ENCODE results near the gene ANXA3.

The ANXA3 gene

DNA sequence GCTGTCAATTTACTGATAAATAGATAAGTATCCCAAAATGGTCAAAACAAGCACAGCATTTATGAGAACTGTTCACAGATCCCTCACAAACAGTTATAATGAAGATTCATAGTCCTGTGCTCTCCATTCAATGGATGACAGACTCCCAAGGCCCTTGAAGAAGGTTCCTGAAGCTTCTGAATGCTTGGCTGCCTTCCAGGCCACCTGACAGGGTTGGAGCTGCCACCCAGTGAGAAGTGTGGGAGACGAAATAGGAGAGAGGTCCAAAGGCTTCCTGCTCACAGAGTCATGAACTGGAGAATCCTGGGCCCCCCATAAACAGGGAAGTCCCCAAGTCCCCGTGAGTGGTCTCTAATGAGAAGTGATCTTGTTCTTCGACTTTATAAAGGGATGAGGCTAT is 26.0 kb upstream of the ANXA3 start:
- Histone ChIP-seq H3K9me3 (ENCODE audit: insufficient read depth, low read depth, low read length) (no peaks in the 10 kb centered on the region), H3K4ac (ENCODE audit: low read depth, low read length) (no peak overlapping the region), H4K91ac (ENCODE audit: low read depth, low read length) (no peak overlapping the region), H2BK12ac (ENCODE audit: low read length) (no peak overlapping the region), H3K4me2 (ENCODE audit: low read length) (no peak overlapping the region), H3K79me1 (ENCODE audit: low read length) (no peaks in the 10 kb centered on the region), H3K27me3 (ENCODE audit: insufficient read depth, low read length) (no peaks in the 10 kb centered on the region), H2BK5ac (ENCODE audit: low read depth, low read length, poor library complexity) (no peak overlapping the region), H4K8ac (ENCODE audit: low read depth, low read length) (no peak overlapping the region), H3K79me2 (ENCODE audit: control insufficient read depth, insufficient read depth, low read length, poor library complexity) (no peaks in the 10 kb centered on the region), H2AK5ac (ENCODE audit: low read length) (no peak overlapping the region), H3K4me3 (ENCODE audit: low read depth, low read length) (no peak overlapping the region), H3K14ac (ENCODE audit: low read length) (no peak overlapping the region), H3K18ac (ENCODE audit: low read length) (no peak overlapping the region), H4K12ac (ENCODE audit: low read depth, low read length) (no peak overlapping the region), H2AFZ (ENCODE audit: insufficient read depth, low read length, poor library complexity) (no peak overlapping the region), H3K9ac (ENCODE audit: low read length) (no peak overlapping the region), H3K36me3 (ENCODE audit: control insufficient read depth in 1 of 2, insufficient read depth in 2 of 2, low read length in 2 of 2) (peaks cover 11 to 39% of the 10 kb centered on the region in 2 experiments), H2BK120ac (ENCODE audit: insufficient read depth, low read length, poor library complexity) (no peak overlapping the region), H3K4me1 (ENCODE audit: control insufficient read depth in 1 of 2, insufficient read depth in 2 of 2, low read length in 2 of 2) (no peaks in the 10 kb centered on the region), H3K27ac (ENCODE audit: low read depth, low read length) (no peak overlapping the region), H3K23ac (ENCODE audit: low read length) (no peak overlapping the region)
- DNase-seq, result no peak
- WGBS (ENCODE audit: extremely low coverage, insufficient coverage, insufficient read length), result no CpG with 5 or more reads among the region's 3 CpGs

DNA sequence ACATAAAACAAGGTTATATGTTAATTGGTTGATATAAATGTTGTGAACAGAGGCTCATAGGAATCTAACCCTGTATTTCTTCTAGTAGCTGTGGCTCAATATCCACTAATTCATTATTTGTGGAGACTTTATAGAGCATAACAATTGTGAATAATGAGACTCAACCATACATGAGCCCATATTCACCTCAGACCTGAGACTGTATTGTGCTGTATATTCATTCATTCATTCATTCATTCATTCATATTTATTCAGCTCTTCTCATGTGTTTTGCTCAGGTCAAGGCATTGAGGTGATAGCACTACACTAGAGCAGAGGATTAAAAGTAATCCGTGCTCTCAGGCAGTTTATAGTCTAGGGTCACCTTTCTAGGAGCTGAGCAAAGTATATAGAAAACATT is 24.5 kb upstream of the ANXA3 start:
- Histone ChIP-seq H4K91ac (ENCODE audit: low read depth, low read length) (no peak overlapping the region), H3K9me3 (ENCODE audit: insufficient read depth, low read depth, low read length) (no peaks in the 10 kb centered on the region), H2BK5ac (ENCODE audit: low read depth, low read length, poor library complexity) (no peak overlapping the region), H3K79me1 (ENCODE audit: low read length) (no peaks in the 10 kb centered on the region), H3K9ac (ENCODE audit: low read length) (no peak overlapping the region), H4K8ac (ENCODE audit: low read depth, low read length) (no peak overlapping the region), H2BK120ac (ENCODE audit: insufficient read depth, low read length, poor library complexity) (no peak overlapping the region), H3K18ac (ENCODE audit: low read length) (no peak overlapping the region), H3K4me3 (ENCODE audit: low read depth, low read length) (no peak overlapping the region), H4K12ac (ENCODE audit: low read depth, low read length) (no peak overlapping the region), H3K23ac (ENCODE audit: low read length) (no peak overlapping the region), H3K14ac (ENCODE audit: low read length) (no peak overlapping the region), H3K27me3 (ENCODE audit: insufficient read depth, low read length) (no peaks in the 10 kb centered on the region), H3K36me3 (ENCODE audit: control insufficient read depth in 1 of 2, insufficient read depth in 2 of 2, low read length in 2 of 2) (peaks cover 11 to 39% of the 10 kb centered on the region in 2 experiments), H2AFZ (ENCODE audit: insufficient read depth, low read length, poor library complexity) (no peak overlapping the region), H3K79me2 (ENCODE audit: control insufficient read depth, insufficient read depth, low read length, poor library complexity) (no peaks in the 10 kb centered on the region), H3K4me1 (ENCODE audit: control insufficient read depth in 1 of 2, insufficient read depth in 2 of 2, low read length in 2 of 2) (peaks cover 0 to 2% of the 10 kb centered on the region in 2 experiments), H3K27ac (ENCODE audit: low read depth, low read length) (no peak overlapping the region), H2AK5ac (ENCODE audit: low read length) (no peak overlapping the region), H2BK12ac (ENCODE audit: low read length) (no peak overlapping the region), H3K4me2 (ENCODE audit: low read length) (no peak overlapping the region), H3K4ac (ENCODE audit: low read depth, low read length) (no peak overlapping the region)
- no CpG with 5 or more reads among the region's 1 CpG for WGBS (ENCODE audit: extremely low coverage, insufficient coverage, insufficient read length)
- DNase-seq, result no peak

DNA sequence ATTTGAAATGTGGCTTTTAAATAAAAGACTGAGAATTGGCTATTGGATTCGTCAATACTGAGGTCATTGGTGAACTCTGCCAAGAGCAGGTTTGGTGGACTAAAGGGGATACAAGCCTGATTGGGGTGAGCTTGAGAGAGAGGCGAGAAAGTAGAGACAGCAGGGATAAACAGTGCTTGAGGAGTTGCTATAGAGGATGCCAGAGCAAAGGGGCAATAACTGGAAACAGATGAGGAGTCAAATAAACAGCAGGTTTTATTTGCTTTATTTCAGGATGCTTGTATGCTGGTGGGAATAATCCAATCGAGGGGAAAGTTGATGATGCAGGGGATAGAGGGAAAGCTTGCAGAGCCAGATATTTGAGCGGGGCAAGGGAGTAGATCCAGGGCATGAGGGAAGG is 24.0 kb upstream of the ANXA3 start:
- no peak overlapping the region for H2AFZ ChIP-seq (ENCODE audit: insufficient read depth, low read length, poor library complexity)
- WGBS (ENCODE audit: extremely low coverage, insufficient coverage, insufficient read length), result no CpG with 5 or more reads among the region's 4 CpGs
- no peak overlapping the region for H3K14ac ChIP-seq (ENCODE audit: low read length)
- H3K36me3 ChIP-seq (ENCODE audit: control insufficient read depth in 1 of 2, insufficient read depth in 2 of 2, low read length in 2 of 2), result peaks cover 11 to 36% of the 10 kb centered on the region in 2 experiments
- no peak overlapping the region for H2BK5ac ChIP-seq (ENCODE audit: low read depth, low read length, poor library complexity)
- H3K27me3 ChIP-seq (ENCODE audit: insufficient read depth, low read length), result no peaks in the 10 kb centered on the region
- H4K8ac ChIP-seq (ENCODE audit: low read depth, low read length), result no peak overlapping the region
- H3K9me3 ChIP-seq (ENCODE audit: insufficient read depth, low read depth, low read length), result no peaks in the 10 kb centered on the region
- no peak overlapping the region for H3K9ac ChIP-seq (ENCODE audit: low read length)
- H3K79me1 ChIP-seq (ENCODE audit: low read length), result no peaks in the 10 kb centered on the region
- no peak overlapping the region for H2BK120ac ChIP-seq (ENCODE audit: insufficient read depth, low read length, poor library complexity)
- H3K18ac ChIP-seq (ENCODE audit: low read length), result no peak overlapping the region
- peaks cover 0 to 3% of the 10 kb centered on the region in 2 experiments for H3K4me1 ChIP-seq (ENCODE audit: control insufficient read depth in 1 of 2, insufficient read depth in 2 of 2, low read length in 2 of 2)
- peak overlapping the region; percentile 56 for H3K23ac ChIP-seq (ENCODE audit: low read length)
- no peak overlapping the region for H3K27ac ChIP-seq (ENCODE audit: low read depth, low read length)
- H4K12ac ChIP-seq (ENCODE audit: low read depth, low read length), result no peak overlapping the region
- H2BK12ac ChIP-seq (ENCODE audit: low read length), result no peak overlapping the region
- no peak overlapping the region for H2AK5ac ChIP-seq (ENCODE audit: low read length)
- H3K79me2 ChIP-seq (ENCODE audit: control insufficient read depth, insufficient read depth, low read length, poor library complexity), result no peaks in the 10 kb centered on the region
- no peak overlapping the region for H3K4me3 ChIP-seq (ENCODE audit: low read depth, low read length)
- H4K91ac ChIP-seq (ENCODE audit: low read depth, low read length), result no peak overlapping the region
- H3K4ac ChIP-seq (ENCODE audit: low read depth, low read length), result no peak overlapping the region
- no peak for DNase-seq
- no peak overlapping the region for H3K4me2 ChIP-seq (ENCODE audit: low read length)

DNA sequence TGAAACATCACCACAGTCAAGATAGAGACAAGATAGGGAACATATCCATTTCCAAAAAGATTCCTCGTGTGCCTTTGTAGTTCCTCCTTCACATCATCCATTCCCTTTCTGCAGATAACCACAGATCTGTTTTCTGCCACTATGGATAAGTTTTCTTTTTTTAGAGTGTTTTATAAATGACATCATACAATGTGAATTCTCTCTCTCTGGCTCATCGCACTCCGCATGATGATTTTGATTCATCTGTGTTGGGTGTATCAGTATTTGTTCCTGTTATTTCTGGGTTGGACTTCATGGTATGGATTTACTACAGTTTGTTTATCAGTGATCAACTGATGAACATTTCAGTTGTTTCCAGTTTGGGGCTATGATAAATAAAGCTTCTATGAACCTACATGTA is 23.2 kb upstream of the ANXA3 start:
- Histone ChIP-seq H3K27me3 (ENCODE audit: insufficient read depth, low read length) (no peaks in the 10 kb centered on the region), H3K9me3 (ENCODE audit: insufficient read depth, low read depth, low read length) (no peaks in the 10 kb centered on the region), H2AK5ac (ENCODE audit: low read length) (no peak overlapping the region), H3K4me3 (ENCODE audit: low read depth, low read length) (no peak overlapping the region), H3K36me3 (ENCODE audit: control insufficient read depth in 1 of 2, insufficient read depth in 2 of 2, low read length in 2 of 2) (peaks cover 11 to 32% of the 10 kb centered on the region in 2 experiments), H2BK12ac (ENCODE audit: low read length) (no peak overlapping the region), H4K12ac (ENCODE audit: low read depth, low read length) (no peak overlapping the region), H3K23ac (ENCODE audit: low read length) (no peak overlapping the region), H3K79me2 (ENCODE audit: control insufficient read depth, insufficient read depth, low read length, poor library complexity) (no peaks in the 10 kb centered on the region), H3K4me2 (ENCODE audit: low read length) (no peak overlapping the region), H3K27ac (ENCODE audit: low read depth, low read length) (no peak overlapping the region), H3K4me1 (ENCODE audit: control insufficient read depth in 1 of 2, insufficient read depth in 2 of 2, low read length in 2 of 2) (peaks cover 0 to 3% of the 10 kb centered on the region in 2 experiments), H2BK5ac (ENCODE audit: low read depth, low read length, poor library complexity) (no peak overlapping the region), H3K14ac (ENCODE audit: low read length) (no peak overlapping the region), H4K8ac (ENCODE audit: low read depth, low read length) (no peak overlapping the region), H3K18ac (ENCODE audit: low read length) (no peak overlapping the region), H2BK120ac (ENCODE audit: insufficient read depth, low read length, poor library complexity) (no peak overlapping the region), H4K91ac (ENCODE audit: low read depth, low read length) (no peak overlapping the region), H2AFZ (ENCODE audit: insufficient read depth, low read length, poor library complexity) (no peak overlapping the region), H3K4ac (ENCODE audit: low read depth, low read length) (no peak overlapping the region), H3K79me1 (ENCODE audit: low read length) (no peaks in the 10 kb centered on the region), H3K9ac (ENCODE audit: low read length) (no peak overlapping the region)
- no CpG with 5 or more reads among the region's 3 CpGs for WGBS (ENCODE audit: extremely low coverage, insufficient coverage, insufficient read length)
- no peak for DNase-seq

Measured in trophoblast cell (in vitro differentiated cells and primary cell).